ENCODE results near the gene FOXI1. TPM values are rescaled to one million over a fixed set of nuclear protein-coding genes. Genes with fewer than 3 reads are reported as not detected.

FOXI1 gene
- total and polyA plus RNA-seq, 7 donors = 0.06 TPM; not detected in 6

DNA sequence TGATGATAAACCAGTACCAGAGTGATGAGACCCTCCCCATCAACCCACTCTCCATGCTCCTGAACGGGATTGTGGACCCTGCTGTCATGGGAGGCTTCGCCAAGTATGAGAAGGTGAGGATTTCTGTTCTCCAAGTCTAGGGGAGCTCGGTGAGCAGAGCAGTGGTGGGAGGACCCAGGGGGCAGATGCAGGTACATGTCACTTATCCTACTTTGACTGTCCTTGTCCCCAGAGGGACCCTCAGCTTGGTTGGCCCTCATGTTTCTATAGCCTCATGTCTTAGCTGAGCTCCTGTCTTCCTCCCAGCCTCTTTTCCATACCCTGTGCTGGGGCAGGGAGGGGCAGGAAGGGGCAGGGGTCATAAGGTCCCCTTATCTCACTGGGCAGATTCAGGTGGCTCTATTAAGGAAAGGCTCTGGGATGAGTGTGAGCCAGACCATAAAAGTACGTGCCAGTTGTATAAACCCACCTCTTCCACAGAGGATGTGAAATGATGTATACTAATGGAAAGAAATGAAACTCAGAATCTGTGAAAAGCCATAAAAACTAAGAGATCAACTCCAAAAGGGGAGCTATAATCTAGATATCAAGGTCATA is 38.0 kb upstream of the FOXI1 start:
- H3K27me3 ChIP-seq = no peaks in the 10 kb centered on the region
- no peak overlapping the region for H3K27ac ChIP-seq
- H3K4me1 ChIP-seq = no peaks in the 10 kb centered on the region
- H3K36me3 ChIP-seq = no peaks in the 10 kb centered on the region
- no peak for DNase-seq
- no peaks in the 10 kb centered on the region for H3K9me3 ChIP-seq
- no peak overlapping the region for H3K4me3 ChIP-seq
- intact Hi-C loops (cut with DNase I) = no loop called here
- no peak for TF ChIP-seq POLR2A (IDR thresholded peaks at IDR 0.05)
- TF ChIP-seq EP300 (IDR thresholded peaks at IDR 0.05) = no peak
- TF ChIP-seq POLR2AphosphoS5 (IDR thresholded peaks at IDR 0.05) = no peak
- TF ChIP-seq, protein P1, sequence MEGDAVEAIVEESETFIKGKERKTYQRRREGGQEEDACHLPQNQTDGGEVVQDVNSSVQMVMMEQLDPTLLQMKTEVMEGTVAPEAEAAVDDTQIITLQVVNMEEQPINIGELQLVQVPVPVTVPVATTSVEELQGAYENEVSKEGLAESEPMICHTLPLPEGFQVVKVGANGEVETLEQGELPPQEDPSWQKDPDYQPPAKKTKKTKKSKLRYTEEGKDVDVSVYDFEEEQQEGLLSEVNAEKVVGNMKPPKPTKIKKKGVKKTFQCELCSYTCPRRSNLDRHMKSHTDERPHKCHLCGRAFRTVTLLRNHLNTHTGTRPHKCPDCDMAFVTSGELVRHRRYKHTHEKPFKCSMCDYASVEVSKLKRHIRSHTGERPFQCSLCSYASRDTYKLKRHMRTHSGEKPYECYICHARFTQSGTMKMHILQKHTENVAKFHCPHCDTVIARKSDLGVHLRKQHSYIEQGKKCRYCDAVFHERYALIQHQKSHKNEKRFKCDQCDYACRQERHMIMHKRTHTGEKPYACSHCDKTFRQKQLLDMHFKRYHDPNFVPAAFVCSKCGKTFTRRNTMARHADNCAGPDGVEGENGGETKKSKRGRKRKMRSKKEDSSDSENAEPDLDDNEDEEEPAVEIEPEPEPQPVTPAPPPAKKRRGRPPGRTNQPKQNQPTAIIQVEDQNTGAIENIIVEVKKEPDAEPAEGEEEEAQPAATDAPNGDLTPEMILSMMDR (IDR thresholded peaks at IDR 0.05) = no peak
- 49 to 73% methylated on average over 4 of the region's 4 CpGs for WGBS, 2 donors

DNA sequence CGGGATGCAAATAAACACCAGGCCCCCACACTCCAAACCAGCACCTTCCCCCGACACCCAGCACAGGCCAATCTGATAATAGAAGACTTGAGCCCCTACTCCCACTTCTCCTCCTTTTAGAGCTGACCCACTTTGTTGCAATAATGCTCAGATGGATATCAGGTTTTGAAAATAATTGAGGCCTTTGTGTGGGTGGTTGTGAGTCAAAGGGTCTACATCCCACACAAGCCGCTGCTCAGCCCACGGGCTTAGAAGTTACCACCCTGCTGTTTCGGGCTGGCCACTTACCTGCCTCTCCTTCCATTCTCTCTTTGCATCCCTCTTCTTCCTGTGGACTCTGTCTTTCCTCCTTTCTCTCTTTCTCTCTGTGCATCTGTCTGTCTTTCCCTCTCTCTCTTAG is 36.2 kb upstream of the FOXI1 start:
- H3K36me3 ChIP-seq = no peaks in the 10 kb centered on the region
- no peaks in the 10 kb centered on the region for H3K4me1 ChIP-seq

DNA sequence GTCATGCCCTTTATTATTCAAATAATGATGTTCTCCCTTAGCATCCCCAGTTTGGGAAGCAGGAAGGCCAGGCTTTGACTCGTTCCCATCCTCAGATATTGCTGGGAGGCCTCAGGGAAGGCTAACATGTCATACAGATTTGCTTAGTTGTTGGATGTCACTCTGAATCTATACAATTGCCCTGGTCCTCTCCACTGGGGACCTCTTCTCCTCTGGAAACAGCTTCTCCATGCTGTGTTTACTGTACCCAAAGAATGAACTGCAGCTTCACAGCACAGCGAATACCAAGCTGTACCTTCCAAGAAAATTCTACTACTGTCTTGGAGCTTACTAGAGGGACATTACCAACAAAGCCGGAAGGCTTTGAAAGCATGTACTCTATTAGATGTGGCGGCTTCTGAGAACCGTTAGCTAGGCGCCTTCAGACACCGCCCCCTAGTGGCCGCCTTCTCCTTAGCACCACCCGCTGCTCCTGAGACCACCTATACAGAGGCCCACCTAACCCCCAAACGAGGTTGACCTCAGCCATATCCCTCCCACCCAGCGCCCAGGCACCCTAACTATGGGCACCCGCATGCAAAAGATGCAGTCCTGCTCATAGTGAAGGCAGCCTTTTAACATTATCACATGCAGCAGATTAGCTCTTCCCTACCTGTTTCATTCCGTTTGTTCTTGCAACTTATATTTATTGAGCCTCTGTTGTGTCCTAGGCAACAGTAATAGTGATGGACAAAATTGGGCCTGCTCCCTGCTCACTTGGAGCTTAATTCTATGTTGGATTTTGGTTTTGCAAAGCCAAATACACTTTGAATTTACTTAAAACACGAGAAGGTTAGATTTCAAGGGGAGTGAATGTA is 34.9 kb upstream of the FOXI1 start:
- H3K9me3 ChIP-seq = no peaks in the 10 kb centered on the region
- WGBS, 2 donors = 35 to 71% methylated on average over 14 of the region's 14 CpGs
- intact Hi-C loops (cut with DNase I) = no loop called here
- DNase-seq = peak; percentile 60
- no peaks in the 10 kb centered on the region for H3K36me3 ChIP-seq
- no peaks in the 10 kb centered on the region for H3K27me3 ChIP-seq
- no peak overlapping the region for H3K4me3 ChIP-seq
- H3K4me1 ChIP-seq = no peaks in the 10 kb centered on the region
- TF ChIP-seq, protein P1 (IDR thresholded peaks at IDR 0.05) = peak in 1 of 4 experiments; percentile 43
- TF ChIP-seq POLR2AphosphoS5 (IDR thresholded peaks at IDR 0.05) = no peak
- H3K27ac ChIP-seq = no peak overlapping the region

More for the DNA sequence above, 36.2 kb upstream of the FOXI1 start:
- WGBS, 2 donors = 76 to 87% methylated on average over 5 of the region's 5 CpGs
- H3K27me3 ChIP-seq = no peaks in the 10 kb centered on the region
- no peak overlapping the region for H3K4me3 ChIP-seq
- intact Hi-C loops (cut with DNase I) = no loop called here
- no peaks in the 10 kb centered on the region for H3K9me3 ChIP-seq
- TF ChIP-seq POLR2AphosphoS5 (IDR thresholded peaks at IDR 0.05) = no peak
- TF ChIP-seq, protein P1 (IDR thresholded peaks at IDR 0.05) = no peak
- TF ChIP-seq POLR2A (IDR thresholded peaks at IDR 0.05) = no peak
- TF ChIP-seq EP300 (IDR thresholded peaks at IDR 0.05) = no peak
- DNase-seq = peak; percentile 17
- H3K27ac ChIP-seq = no peak overlapping the region

DNA sequence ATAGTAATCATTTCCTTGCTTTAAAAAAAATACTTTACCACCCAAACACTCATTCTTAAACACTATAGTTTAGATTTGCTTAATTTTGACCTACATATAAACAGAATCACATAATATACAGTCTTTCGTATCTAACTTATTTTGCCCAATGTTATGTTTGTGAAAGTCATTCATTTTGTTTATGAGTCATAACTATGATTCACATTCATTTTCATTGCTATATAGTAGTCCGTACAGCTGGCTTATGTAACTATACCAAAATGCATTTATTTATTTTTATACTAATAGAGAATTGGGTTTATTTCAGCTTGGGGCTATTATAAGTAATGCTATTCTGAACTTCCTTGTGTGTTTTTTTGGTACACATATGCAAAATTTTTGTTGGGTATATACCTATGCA is 33.9 kb upstream of the FOXI1 start:
- WGBS, 2 donors = 89 to 90% methylated on average over 2 of the region's 2 CpGs
- intact Hi-C loops (cut with DNase I) = no loop called here

More for the DNA sequence above, 33.9 kb upstream of the FOXI1 start:
- no peak overlapping the region for H3K4me3 ChIP-seq
- no peaks in the 10 kb centered on the region for H3K9me3 ChIP-seq
- no peak for DNase-seq
- TF ChIP-seq, protein P1 (IDR thresholded peaks at IDR 0.05) = no peak
- no peak for TF ChIP-seq POLR2A (IDR thresholded peaks at IDR 0.05)
- no peak for TF ChIP-seq EP300 (IDR thresholded peaks at IDR 0.05)
- no peaks in the 10 kb centered on the region for H3K36me3 ChIP-seq
- no peaks in the 10 kb centered on the region for H3K4me1 ChIP-seq
- H3K27ac ChIP-seq = no peak overlapping the region
- H3K27me3 ChIP-seq = no peaks in the 10 kb centered on the region
